Measurements from ENCODE around the gene EFHC2.

Gene EFHC2

GRCh38 chrX:44344687-44345086 is 1.2 kb upstream of the EFHC2 start:
- TF ChIP-seq ZFX (IDR thresholded peaks at IDR 0.05; ENCODE audit: borderline replicate concordance) (no peak), CTCF (IDR thresholded peaks at IDR 0.05) (no peak)
- H3K27ac ChIP-seq: no peak overlapping the region

GRCh38 chrX:44344194-44344593 is 722 bp upstream of the EFHC2 start:
- H3K27ac ChIP-seq: no peak overlapping the region
- TF ChIP-seq ZFX (IDR thresholded peaks at IDR 0.05; ENCODE audit: borderline replicate concordance) (no peak), CTCF (IDR thresholded peaks at IDR 0.05) (no peak)

GRCh38 chrX:44342866-44343265 is 606 bp downstream of the EFHC2 start:
- TF ChIP-seq CTCF (IDR thresholded peaks at IDR 0.05): no peak
- no peak for TF ChIP-seq ZFX (IDR thresholded peaks at IDR 0.05; ENCODE audit: borderline replicate concordance)
- H3K27ac ChIP-seq: no peak overlapping the region

GRCh38 chrX:44338361-44338760 is 5.1 kb downstream of the EFHC2 start:
- H3K27ac ChIP-seq: no peak overlapping the region

GRCh38 chrX:44332437-44332836 is 11.0 kb downstream of the EFHC2 start:
- TF ChIP-seq CTCF (IDR thresholded peaks at IDR 0.05) (no peak), ZFX (IDR thresholded peaks at IDR 0.05; ENCODE audit: borderline replicate concordance) (no peak)
- no peak overlapping the region for H3K27ac ChIP-seq

More at GRCh38 chrX:44338361-44338760, 5.1 kb downstream of the EFHC2 start:
- no peak for TF ChIP-seq CTCF (IDR thresholded peaks at IDR 0.05)
- no peak for TF ChIP-seq ZFX (IDR thresholded peaks at IDR 0.05; ENCODE audit: borderline replicate concordance)

GRCh38 chrX:44330227-44330626 is 13.2 kb downstream of the EFHC2 start:
- no peak overlapping the region for H3K27ac ChIP-seq
- TF ChIP-seq CTCF (IDR thresholded peaks at IDR 0.05): no peak
- TF ChIP-seq ZFX (IDR thresholded peaks at IDR 0.05; ENCODE audit: borderline replicate concordance): no peak

- TF ChIP-seq ZFX (IDR thresholded peaks at IDR 0.05; ENCODE audit: borderline replicate concordance): no peak
- no peak for TF ChIP-seq CTCF (IDR thresholded peaks at IDR 0.05)
- H3K27ac ChIP-seq: no peak overlapping the region
Measured at GRCh38 chrX:44319550-44319949, 23.9 kb downstream of the EFHC2 start.
